Cardiac fibroblast (primary cell): Measurements from ENCODE around the gene ZNF362.

Source experiments
- DNase-seq, 2 donors: peaks; one replicate each; pipeline versions ENCODE4 v3.0.0 to v3.0.0-alpha.2; 2010; ENCODE audit warnings: low read depth in 2 of 2
- H3K4me3 ChIP-seq, 2 donors: replicated peaks in 1 of 2; 1 replicate in 1 of 2; 2 replicates in 1 of 2; pipeline ENCODE4 v1.5.1; 2011; ENCODE audit warnings: low read depth in 2 of 2, low read length in 2 of 2, mild to moderate bottlenecking in 2 of 2, moderate library complexity in 1 of 2
- TF ChIP-seq, protein P1 (sequence below): IDR thresholded peaks from one replicate; pipeline ENCODE4 v1.5.1; 2011; ENCODE audit warnings: low read depth, mild to moderate bottlenecking, low read length, inconsistent platforms

ZNF362 gene

DNA sequence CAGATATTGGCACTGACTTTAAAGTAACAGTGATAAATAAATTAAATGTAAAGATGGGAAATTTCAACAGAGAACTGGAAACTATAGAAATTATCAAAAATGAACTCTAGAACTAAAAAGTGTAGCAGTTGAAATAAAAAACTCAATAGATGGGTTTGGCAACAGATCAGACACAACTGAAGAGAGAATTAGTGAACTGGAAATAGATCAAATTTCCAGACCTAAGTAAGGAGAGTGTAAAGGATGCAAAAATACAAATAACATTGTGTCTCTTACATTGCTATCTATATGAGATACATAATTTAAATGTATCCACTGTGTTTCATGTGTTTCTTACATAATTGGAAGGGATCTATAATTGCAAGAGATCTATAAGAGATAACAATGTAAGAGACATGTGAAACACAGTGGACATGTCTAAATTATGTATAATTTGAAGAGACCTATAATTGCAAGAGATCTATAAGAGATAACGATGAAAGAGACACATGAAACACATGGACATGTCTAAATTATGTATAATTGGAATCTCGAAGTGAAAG, 32.1 kb upstream of the ZNF362 start:
- no peak for DNase-seq
- TF ChIP-seq, protein P1, sequence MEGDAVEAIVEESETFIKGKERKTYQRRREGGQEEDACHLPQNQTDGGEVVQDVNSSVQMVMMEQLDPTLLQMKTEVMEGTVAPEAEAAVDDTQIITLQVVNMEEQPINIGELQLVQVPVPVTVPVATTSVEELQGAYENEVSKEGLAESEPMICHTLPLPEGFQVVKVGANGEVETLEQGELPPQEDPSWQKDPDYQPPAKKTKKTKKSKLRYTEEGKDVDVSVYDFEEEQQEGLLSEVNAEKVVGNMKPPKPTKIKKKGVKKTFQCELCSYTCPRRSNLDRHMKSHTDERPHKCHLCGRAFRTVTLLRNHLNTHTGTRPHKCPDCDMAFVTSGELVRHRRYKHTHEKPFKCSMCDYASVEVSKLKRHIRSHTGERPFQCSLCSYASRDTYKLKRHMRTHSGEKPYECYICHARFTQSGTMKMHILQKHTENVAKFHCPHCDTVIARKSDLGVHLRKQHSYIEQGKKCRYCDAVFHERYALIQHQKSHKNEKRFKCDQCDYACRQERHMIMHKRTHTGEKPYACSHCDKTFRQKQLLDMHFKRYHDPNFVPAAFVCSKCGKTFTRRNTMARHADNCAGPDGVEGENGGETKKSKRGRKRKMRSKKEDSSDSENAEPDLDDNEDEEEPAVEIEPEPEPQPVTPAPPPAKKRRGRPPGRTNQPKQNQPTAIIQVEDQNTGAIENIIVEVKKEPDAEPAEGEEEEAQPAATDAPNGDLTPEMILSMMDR: no peak
- no peak overlapping the region for H3K4me3 ChIP-seq

DNA sequence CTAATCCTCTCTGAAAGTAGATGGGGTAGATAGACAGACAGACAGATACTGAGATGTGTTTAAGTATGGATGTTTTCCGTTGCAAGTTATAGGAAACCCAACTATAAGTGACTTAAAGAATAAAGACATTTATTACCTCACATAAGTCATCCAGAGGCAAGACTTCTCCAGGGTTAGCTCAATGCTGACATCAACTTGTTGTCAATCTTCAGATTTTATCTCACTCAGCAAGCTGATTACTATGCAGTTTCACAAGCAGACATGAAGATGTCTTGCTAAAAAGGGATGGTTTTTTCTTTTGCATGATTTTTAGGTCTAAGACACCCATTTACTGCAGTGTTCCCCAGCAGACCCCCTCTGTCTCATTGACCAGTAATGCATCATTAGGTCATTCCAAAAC, 30.7 kb upstream of the ZNF362 start:
- no peak overlapping the region for H3K4me3 ChIP-seq
- DNase-seq: no peak
- TF ChIP-seq, protein P1: no peak

DNA sequence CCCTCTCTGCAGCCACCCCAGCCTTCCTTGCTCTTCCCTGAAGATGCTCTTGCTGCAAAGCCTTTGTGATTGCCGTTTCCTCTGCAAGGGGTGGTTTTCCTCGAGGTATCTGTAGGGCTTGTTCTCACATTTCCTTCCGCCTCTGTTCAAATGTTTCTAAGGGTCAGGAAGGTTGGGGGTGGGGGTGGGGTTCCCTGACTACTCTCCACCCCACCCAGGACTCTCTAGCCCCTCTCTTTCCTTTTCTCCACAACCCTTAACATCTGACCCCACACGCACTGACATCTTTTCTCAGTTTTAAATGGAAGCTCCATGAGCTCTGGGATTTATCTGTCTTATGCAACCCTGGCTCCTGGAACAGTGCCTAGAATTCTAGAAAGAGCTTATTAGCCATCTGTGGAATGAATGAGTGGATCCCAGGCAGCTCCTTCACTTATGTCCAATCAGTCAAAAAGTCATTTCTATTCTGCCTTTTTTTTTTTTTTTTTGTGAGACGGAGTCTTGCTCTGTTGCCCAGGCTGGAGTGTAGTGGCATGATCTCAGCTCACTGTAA, 27.3 kb upstream of the ZNF362 start:
- TF ChIP-seq, protein P1: no peak
- no peak overlapping the region for H3K4me3 ChIP-seq
- DNase-seq: peak; percentile 92 to 94

DNA sequence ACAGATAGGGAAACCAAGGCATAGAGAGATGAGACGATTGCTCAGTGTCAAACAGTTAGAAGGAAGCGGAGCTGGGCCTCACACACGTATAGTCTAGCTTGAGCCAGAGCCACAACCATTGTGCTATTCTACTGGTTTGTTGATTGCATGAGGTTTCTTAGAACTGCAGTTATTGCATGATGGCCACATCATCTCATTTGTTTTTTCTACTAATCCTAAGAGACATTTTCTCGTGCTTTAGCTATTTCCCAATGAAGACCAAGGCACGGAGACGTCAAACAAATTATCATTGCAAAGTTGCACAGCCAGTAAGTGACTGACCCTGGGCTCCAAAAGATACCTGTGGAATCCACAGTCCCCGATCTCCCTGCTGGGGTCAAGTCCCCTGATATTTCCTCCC, 25.1 kb upstream of the ZNF362 start:
- DNase-seq: no peak
- TF ChIP-seq, protein P1: no peak
- no peak overlapping the region for H3K4me3 ChIP-seq

DNA sequence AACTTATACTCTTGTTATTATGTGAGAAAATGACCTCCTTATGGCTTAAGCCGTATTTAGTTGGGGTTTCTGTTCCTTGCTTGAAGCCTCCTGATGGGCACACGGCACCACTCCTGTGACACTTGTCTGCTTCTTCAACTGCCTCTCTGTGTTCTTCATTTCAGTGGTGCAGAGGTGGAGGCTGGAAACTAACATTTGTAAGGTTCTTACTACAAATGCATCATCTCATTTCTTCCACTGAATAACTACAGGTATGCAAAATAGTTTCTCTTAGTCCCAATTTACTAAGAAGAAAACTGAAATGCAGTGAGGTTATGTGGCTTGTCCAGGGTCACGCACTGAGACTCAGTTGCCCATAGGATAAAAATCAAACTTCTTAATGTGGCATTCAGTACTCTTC, 23.6 kb upstream of the ZNF362 start:
- no peak overlapping the region for H3K4me3 ChIP-seq
- TF ChIP-seq, protein P1: no peak
- DNase-seq: no peak

DNA sequence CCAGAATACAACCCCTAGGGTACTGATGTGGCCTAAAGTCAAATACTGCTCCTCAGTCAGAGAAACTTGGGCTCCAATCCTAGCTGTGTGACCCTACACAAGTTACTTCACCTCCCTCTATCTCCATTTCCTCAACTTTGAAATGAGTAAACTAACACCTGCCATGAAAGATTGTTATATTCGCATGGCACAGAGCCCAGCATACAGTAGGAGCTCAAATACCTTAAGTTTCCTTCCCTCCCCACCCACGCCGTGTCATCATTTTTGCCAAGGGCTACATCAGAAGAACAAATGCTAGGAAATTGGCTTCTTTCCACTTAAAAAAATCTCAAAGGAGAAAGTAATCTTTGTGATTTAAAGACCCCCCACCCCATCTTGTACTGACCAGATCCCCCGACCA, 22.2 kb upstream of the ZNF362 start:
- DNase-seq: no peak
- TF ChIP-seq, protein P1: no peak
- H3K4me3 ChIP-seq: no peak overlapping the region

DNA sequence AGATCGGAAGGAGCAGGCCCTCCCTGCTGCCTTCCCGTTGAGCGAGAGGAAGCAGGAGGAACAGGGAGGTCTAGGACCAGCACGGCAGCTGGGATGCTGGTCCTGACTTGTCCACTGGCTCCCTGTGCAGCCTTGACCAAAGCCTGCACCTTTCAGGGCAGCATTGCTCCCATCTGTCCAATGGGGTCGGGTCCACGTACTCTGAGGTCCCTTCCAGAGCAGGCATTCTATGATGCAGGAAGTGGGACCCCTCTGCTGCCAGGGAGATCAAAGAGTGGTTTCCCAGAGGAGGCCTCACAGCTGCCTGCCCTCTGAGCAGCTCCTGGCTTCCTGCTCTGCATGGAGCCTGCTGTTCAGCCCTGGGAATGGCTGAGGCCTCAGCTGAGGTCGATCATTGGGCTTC, 21.7 kb upstream of the ZNF362 start:
- TF ChIP-seq, protein P1: no peak
- DNase-seq: no peak
- H3K4me3 ChIP-seq: no peak overlapping the region
